ENCODE data around the gene DRC7. TPM values are rescaled to one million over a fixed set of nuclear protein-coding genes. Genes with fewer than 3 reads are reported as not detected.

Gene DRC7
- total RNA-seq, 1 experiment from 2014 or later = 0.72 TPM

DNA sequence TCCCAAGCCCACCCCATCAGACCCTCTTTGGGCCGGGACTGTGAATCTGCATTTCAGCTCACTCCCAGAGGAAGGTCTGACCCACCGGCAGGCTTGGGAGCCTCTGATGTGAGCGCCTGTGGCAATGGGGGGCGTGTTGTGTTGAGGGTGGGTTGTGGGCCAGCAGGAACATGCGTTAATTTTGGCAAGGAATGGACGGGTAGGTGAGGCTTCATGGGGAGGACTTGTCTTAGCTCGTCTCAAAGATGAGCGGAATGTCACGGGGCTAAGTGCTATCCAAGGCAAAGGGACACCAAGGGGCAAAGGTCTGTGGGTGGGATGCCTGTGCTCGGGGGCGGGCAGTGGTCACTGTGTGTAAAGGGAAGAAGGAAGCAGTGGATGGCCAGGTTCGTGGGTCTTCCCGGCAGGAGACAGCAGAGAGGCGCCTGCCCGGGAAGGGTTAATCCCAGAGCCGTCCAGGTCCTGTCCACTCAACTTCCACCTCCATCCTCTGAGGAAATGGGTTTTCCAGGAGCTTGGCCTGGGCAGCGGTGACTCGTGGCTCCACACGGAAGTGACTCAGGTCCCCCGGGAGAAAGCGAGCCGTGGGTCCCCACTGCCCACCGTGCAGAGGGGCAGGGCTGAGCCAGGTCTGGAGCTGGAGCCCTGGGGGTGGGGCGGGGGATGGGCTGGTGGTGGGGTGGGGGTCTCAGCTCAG, 48.8 kb upstream of the DRC7 start:
- Mint-ChIP-seq H3K4me3 (no peak overlapping the region), H3K27me3 (ENCODE audit: low read depth) (peaks cover 6% of the 10 kb centered on the region), H3K4me1 (peaks cover 4 to 6% of the 10 kb centered on the region in 2 experiments; a peak in 3 of 4 replicates), H3K27ac (peak overlapping the region in 1 of 3 experiments; percentile 53; a peak in 2 of 7 replicates), H3K36me3 (ENCODE audit: insufficient read depth in 1 of 3, low read depth in 3 of 3) (no peaks in the 10 kb centered on the region), H3K9me3 (no peaks in the 10 kb centered on the region)
- no peaks in the 10 kb centered on the region for H3K79me1 ChIP-seq (ENCODE audit: insufficient read depth, low read depth, low read length, poor library complexity, severe bottlenecking)
- WGBS (ENCODE audit: extremely low coverage, insufficient read length, low lambda C conversion rate) = no CpG with 5 or more reads among the region's 24 CpGs
- H3K23ac ChIP-seq (ENCODE audit: insufficient read length, low read depth, low read length) = no peak overlapping the region
- no peak overlapping the region for H2BK5ac ChIP-seq (ENCODE audit: insufficient read length, low read length)
- no peak overlapping the region for H2AK5ac ChIP-seq (ENCODE audit: insufficient read length, low read length)
- H3K4me2 ChIP-seq (ENCODE audit: insufficient read depth, insufficient read length, low read length) = no peak overlapping the region
- no peaks in the 10 kb centered on the region for H3K27me3 ChIP-seq (ENCODE audit: insufficient read depth, low read length)
- H3K4ac ChIP-seq (ENCODE audit: low read depth, low read length) = no peak overlapping the region
- no peak overlapping the region for H4K91ac ChIP-seq (ENCODE audit: insufficient read length, low read depth, low read length)
- no peak overlapping the region for H3K27ac ChIP-seq (ENCODE audit: insufficient read length, low read depth, low read length)
- no peak overlapping the region for H3K56ac ChIP-seq (ENCODE audit: insufficient read length, low read depth, low read length)
- H2BK12ac ChIP-seq (ENCODE audit: insufficient read length, low read depth, low read length) = no peak overlapping the region
- no peaks in the 10 kb centered on the region for H3K4me1 ChIP-seq (ENCODE audit: insufficient read depth, low read length)
- no peak overlapping the region for H2AFZ ChIP-seq (ENCODE audit: low read length)
- no peak overlapping the region for H3K9ac ChIP-seq (ENCODE audit: extremely low read depth, insufficient read length, low read length)
- no peak overlapping the region for H2BK15ac ChIP-seq (ENCODE audit: low read depth, low read length)
- H3K18ac ChIP-seq (ENCODE audit: insufficient read length, low read depth, low read length) = no peak overlapping the region
- no peaks in the 10 kb centered on the region for H3K23me2 ChIP-seq (ENCODE audit: insufficient read length, low read depth, low read length, poor library complexity, severe bottlenecking)
- H4K20me1 ChIP-seq (ENCODE audit: control insufficient read depth, insufficient read depth, insufficient read length) = peaks cover 3% of the 10 kb centered on the region
- no peak overlapping the region for H4K8ac ChIP-seq (replicated peaks; ENCODE audit: insufficient read length, low read depth, low read length)
- H4K5ac ChIP-seq (ENCODE audit: insufficient read length, low read depth, low read length) = no peak overlapping the region
- H2BK120ac ChIP-seq (ENCODE audit: low read depth, low read length, poor library complexity, severe bottlenecking) = no peak overlapping the region
- H3K14ac ChIP-seq (ENCODE audit: insufficient read depth, low read length) = no peak overlapping the region
- no peak overlapping the region for H2BK20ac ChIP-seq (ENCODE audit: low read depth, low read length, poor library complexity, severe bottlenecking)
- no peak for DNase-seq
- no peaks in the 10 kb centered on the region for H3K79me2 ChIP-seq (ENCODE audit: insufficient read depth, low read length)
- H3K9me3 ChIP-seq (ENCODE audit: control insufficient read depth, low read depth, low read length) = no peaks in the 10 kb centered on the region
- TF ChIP-seq, protein P1, sequence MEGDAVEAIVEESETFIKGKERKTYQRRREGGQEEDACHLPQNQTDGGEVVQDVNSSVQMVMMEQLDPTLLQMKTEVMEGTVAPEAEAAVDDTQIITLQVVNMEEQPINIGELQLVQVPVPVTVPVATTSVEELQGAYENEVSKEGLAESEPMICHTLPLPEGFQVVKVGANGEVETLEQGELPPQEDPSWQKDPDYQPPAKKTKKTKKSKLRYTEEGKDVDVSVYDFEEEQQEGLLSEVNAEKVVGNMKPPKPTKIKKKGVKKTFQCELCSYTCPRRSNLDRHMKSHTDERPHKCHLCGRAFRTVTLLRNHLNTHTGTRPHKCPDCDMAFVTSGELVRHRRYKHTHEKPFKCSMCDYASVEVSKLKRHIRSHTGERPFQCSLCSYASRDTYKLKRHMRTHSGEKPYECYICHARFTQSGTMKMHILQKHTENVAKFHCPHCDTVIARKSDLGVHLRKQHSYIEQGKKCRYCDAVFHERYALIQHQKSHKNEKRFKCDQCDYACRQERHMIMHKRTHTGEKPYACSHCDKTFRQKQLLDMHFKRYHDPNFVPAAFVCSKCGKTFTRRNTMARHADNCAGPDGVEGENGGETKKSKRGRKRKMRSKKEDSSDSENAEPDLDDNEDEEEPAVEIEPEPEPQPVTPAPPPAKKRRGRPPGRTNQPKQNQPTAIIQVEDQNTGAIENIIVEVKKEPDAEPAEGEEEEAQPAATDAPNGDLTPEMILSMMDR (conservative IDR thresholded peaks at IDR 0.05) = no peak
- H3T11ph ChIP-seq (ENCODE audit: low read length) = no peak overlapping the region
